HG02870 (cell line): ENCODE measurements around the gene ABITRAM.
"Not testable (repeated sequence)": the region's sequence is repeated elsewhere in the genome, so short reads cannot be mapped to it uniquely, and the experiment has no call there.

Experiments
- ATAC-seq: cut with Tn5 transposase; IDR thresholded peaks from one replicate; pipeline ENCODE4 v1.9.1; 2021; ENCODE audit warnings: mild to moderate bottlenecking, moderate library complexity; ENCODE audit not compliant: unreplicated experiment

ABITRAM gene

DNA sequence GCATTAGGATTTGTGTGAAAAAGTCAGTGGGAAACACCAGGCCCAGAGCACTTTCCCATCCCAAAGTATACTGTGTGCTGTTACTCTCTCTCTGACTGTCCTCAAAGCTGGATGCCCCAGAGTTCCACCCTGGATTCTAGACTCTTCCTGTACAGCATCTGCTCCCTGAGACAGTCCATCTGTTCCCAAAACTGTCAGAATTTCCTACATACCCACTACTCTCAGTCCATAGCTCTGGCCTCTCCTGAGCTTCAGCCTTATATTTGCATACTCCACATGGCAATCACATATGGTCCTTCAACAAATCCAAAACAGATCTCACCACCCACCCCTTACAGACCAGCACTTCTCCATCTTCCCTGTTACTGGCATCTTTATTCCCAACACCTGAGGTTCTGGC, 9.7 kb upstream of the ABITRAM start:
- no peak for ATAC-seq

GRCh38 chr9:108928386-108928785, 5.8 kb upstream of the ABITRAM start:
- ATAC-seq, result no peak

- no peak for ATAC-seq
These were observed 926 bp upstream of the ABITRAM start for GRCh38 chr9:108933231-108933717.

- peak; percentile 83 for ATAC-seq
These were observed 380 bp upstream of the ABITRAM start, which contains the start of gene ELP1 for GRCh38 chr9:108933718-108934322. Gene ELP1, minus strand, starts transcription at chr9:108934124. Its CDS starts 2,978 bp downstream, at chr9:108931146.

DNA sequence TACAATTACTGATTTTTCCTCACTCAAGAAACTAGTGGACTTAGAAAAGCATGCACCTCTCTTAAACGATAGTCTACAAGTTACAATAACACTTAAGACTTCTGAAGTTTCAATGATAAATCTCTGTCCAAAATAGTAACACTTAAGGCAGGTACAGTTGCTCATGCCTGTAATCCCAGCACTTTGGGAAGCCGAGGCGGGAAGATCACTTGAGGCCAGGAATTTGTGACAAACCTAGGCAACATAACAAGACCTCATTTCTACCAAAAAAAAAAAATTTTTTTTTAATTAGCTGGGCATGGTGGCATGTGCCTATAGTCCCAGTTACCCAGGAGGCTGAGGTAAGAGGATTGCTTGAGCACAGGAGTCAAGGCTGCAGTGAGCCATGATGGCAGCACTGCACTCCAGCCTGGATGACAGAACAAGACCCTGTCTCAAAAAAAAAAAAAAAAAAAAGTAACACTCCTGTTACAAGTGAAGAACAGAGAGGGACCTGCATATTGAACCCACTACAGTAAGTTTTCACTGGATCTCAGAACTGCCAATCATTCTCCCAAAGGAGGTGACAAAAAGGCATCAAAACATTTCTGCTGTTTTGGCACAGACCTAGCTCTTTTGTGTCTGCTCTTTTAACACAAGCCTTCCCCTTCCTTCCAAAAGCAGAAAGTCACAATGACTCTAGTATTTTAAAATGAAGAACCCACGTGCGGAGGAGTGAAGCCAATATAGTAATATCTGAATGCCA, 3.5 kb downstream of the ABITRAM start:
- ATAC-seq, result no peak

- ATAC-seq, result no peak
These were observed 5.8 kb downstream of the ABITRAM start for GRCh38 chr9:108939975-108940374.

DNA sequence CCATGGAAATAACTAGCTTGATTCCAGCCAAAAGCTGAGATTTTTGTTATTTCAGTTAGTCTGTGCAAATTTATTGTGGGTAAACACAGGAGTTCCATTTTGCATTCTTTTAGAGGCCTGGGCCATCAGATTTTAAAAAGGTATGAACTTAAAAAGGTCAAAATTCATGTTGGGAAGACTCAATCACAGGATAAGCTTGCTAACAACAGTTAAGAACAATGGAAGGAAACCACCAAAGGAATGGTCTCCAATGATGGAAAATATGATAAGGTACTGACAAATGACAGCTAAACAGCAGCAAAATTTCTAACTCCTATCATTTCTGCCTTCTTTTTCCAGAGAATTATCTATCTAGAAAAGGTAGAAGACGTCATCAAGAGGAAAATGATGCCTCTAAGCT, 16.0 kb downstream of the ABITRAM start:
- ATAC-seq, result no peak

GRCh38 chr9:108951578-108951977, 17.4 kb downstream of the ABITRAM start:
- no peak for ATAC-seq

GRCh38 chr9:108953983-108954574, 19.9 kb downstream of the ABITRAM start:
- ATAC-seq, result no peak

DNA sequence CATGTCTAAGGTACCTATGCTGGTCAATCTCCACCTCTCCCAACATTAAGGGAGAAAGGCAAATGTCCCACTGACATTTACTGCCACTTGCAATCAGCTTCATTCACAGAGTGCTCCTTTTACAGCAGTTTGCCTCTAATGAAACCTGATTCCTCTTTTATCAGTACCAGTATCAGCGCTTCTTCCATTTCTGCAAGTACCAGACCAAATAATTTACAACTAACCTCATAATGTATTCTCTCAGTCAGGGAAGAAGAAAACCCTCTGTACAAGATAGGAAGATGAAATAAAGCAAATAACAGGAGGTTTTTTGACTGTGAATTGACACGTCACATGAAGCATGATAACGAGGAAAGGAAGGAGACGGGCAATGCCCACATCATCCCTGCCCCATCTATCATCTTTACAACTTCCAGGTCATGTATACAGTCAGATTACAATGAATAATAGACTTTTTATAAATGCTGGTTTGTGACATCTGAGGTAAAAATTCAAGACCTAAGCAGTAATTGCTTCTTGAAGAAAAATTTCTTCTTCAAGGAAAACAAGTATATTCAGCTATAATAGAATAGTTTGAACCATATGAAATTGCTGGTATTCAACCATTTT, 21.9 kb downstream of the ABITRAM start:
- ATAC-seq, result no peak

DNA sequence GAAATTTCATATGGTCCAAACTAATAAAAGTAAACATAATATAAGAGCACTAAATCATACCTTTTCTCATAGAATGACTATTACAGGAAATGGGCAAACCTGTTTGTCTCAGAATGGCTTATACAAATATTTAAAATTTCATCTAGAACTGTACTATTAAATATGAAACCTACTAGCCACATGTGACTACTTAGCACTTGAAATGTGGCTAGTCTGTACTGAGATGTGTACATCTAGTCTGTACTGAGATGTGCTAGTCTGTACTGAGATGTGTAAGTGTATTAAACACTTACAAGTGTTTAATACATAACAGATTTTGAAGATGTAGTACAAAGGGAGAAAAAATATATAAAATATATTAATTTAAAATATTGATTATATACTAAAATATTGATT, 22.4 kb downstream of the ABITRAM start:
- peak; percentile 85 for ATAC-seq

- no peak for ATAC-seq
These were observed 26.1 kb downstream of the ABITRAM start for GRCh38 chr9:108960331-108960730.

DNA sequence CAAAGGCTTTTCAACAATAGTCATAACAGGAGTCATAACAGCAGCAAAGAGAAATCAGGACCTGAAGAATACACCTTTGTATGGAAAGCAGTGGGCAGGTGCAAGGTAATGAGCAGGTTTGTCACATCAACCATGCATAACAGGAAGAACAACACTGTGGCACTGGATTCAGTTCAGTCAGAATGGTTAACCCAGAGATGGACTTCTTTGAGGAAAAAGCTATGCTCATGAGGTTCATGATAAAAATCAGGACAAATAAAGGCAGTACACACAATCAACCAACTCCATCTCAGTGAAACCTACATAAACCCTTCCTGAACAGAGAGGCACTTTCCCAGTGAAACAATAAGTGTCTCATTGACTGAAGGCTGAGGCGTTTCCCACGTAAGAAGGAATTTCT, 27.0 kb downstream of the ABITRAM start:
- no peak for ATAC-seq

- ATAC-seq, result no peak
These were observed 29.4 kb downstream of the ABITRAM start for GRCh38 chr9:108963459-108964143.

DNA sequence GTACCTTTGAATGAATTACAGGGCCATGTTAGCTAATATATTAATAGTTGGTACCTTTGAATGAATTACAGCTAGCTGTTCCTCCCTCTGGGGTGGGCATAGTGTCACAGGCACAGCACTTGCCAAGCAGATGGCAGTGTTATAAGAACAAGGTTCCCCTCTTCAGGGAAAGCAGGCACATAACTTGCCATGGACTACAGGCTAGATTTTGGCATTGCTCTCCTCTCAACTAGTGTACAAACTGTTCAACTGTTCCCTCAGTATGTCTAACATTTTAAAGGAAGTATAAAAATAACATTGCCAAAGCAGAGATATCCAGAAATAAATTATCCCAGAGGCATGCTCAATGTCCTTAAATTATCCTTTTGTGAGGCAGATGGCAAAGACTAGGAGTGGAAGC, 33.7 kb downstream of the ABITRAM start:
- ATAC-seq, result no peak

GRCh38 chr9:108971392-108971791, 37.2 kb downstream of the ABITRAM start:
- ATAC-seq, result not testable (repeated sequence)

- ATAC-seq, result no peak
These were observed 38.0 kb downstream of the ABITRAM start for GRCh38 chr9:108972186-108972585.

GRCh38 chr9:108972626-108973209, 38.5 kb downstream of the ABITRAM start:
- ATAC-seq, result no peak

- no peak for ATAC-seq
These were observed 39.7 kb downstream of the ABITRAM start for GRCh38 chr9:108973895-108974294.

GRCh38 chr9:108978205-108978604, 44.0 kb downstream of the ABITRAM start:
- ATAC-seq, result no peak

GRCh38 chr9:108980893-108981292, 46.7 kb downstream of the ABITRAM start:
- no peak for ATAC-seq
